NOMO-1 treated with dmso at 0.1 percent for 144 hours (cell line): Measurements from ENCODE around the gene CD244.

Experiments
- DNase-seq: peaks from one replicate; lab custom pipeline; 2025; ENCODE audit not compliant: unreplicated experiment; lab: John Stamatoyannopoulos, UW

CD244 gene

GRCh38 chr1:160850541-160850940 lies 12.1 kb downstream of the CD244 start:
- no peak for DNase-seq

GRCh38 chr1:160846281-160846680 lies 16.4 kb downstream of the CD244 start:
- no peak for DNase-seq

GRCh38 chr1:160844447-160845232 lies 18.0 kb downstream of the CD244 start:
- peak; percentile 50 for DNase-seq

GRCh38 chr1:160841079-160841478 lies 21.6 kb downstream of the CD244 start:
- DNase-seq: no peak

- DNase-seq: no peak
Measured at GRCh38 chr1:160839746-160840145, 22.9 kb downstream of the CD244 start.

- DNase-seq: no peak
Measured at GRCh38 chr1:160838888-160839287, 23.8 kb downstream of the CD244 start.

GRCh38 chr1:160837558-160838205 lies 25.0 kb downstream of the CD244 start:
- DNase-seq: no peak

GRCh38 chr1:160836981-160837557 lies 25.6 kb downstream of the CD244 start:
- DNase-seq: no peak

GRCh38 chr1:160836561-160836960 lies 26.1 kb downstream of the CD244 start:
- no peak for DNase-seq

- no peak for DNase-seq
Measured at GRCh38 chr1:160835751-160836150, 26.9 kb downstream of the CD244 start.

- DNase-seq: no peak
Measured at GRCh38 chr1:160834945-160835565, 27.6 kb downstream of the CD244 start.

- no peak for DNase-seq
Measured at GRCh38 chr1:160830321-160831153, 32.1 kb downstream of the CD244 start.

- no peak for DNase-seq
Measured at GRCh38 chr1:160829766-160830165, 32.9 kb downstream of the CD244 start.

GRCh38 chr1:160827418-160827817 lies 35.3 kb downstream of the CD244 start:
- no peak for DNase-seq

GRCh38 chr1:160826546-160826945 lies 36.1 kb downstream of the CD244 start:
- DNase-seq: no peak

GRCh38 chr1:160823296-160823695 lies 39.4 kb downstream of the CD244 start:
- no peak for DNase-seq

GRCh38 chr1:160821627-160822026 lies 41.1 kb downstream of the CD244 start:
- DNase-seq: no peak

- DNase-seq: no peak
Measured at GRCh38 chr1:160819186-160819585, 43.5 kb downstream of the CD244 start.

- DNase-seq: no peak
Measured at GRCh38 chr1:160818207-160818937, 44.3 kb downstream of the CD244 start.

GRCh38 chr1:160814856-160815255 lies 47.8 kb downstream of the CD244 start:
- no peak for DNase-seq
